ENCODE results near the gene LTBP2.

DNA sequence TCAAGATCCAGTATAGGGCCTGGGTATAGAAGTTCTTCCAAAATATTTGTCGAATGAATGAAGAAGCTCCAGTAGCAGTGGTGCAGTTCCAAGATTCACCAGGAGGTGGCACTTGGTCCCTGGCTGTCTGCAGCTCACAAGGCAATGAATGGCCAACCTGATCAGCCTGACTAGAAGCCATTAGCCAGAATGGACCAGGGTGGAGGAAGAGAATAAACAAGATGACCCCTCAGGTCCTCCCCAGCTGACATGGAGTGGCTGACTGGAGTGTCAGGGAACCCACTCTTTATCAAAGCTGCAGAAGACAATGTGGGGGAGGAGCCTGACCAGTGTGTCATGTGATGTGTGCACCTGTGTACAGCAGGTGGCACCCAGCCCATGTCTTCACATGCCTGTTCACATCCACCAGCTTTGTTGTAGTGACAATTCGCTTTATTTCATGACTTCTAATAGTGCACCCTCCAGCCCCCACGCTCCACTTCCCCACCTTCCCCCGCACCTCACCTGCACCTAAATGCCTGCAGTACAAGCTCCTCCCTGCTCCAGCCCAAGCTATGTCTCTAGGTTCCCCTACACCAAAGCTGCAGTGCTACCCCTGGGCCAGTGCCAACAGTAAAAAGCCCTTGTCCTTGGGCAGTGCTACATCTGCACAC, 3.0 kb downstream of the LTBP2 start:
- TF ChIP-seq EZH2phosphoT487 (IDR thresholded peaks at IDR 0.05; ENCODE audit: insufficient read depth, low read depth) (no peak), EZH2 (IDR thresholded peaks at IDR 0.05; ENCODE audit: insufficient read depth, poor library complexity, severe bottlenecking) (no peak)
